UCSD-AML1 (cell line): ENCODE measurements around the gene XRCC4.
"Not testable (repeated sequence)": the region's sequence is repeated elsewhere in the genome, so short reads cannot be mapped to it uniquely, and the experiment has no call there.

Source experiments
- DNase-seq: peaks from one replicate; lab custom pipeline; 2025; ENCODE audit not compliant: unreplicated experiment; lab: John Stamatoyannopoulos, UW

XRCC4 gene

GRCh38 chr5:83340511-83340918, 263.2 kb downstream of the XRCC4 start:
- no peak for DNase-seq

GRCh38 chr5:83341815-83342334, 264.5 kb downstream of the XRCC4 start:
- no peak for DNase-seq

DNA sequence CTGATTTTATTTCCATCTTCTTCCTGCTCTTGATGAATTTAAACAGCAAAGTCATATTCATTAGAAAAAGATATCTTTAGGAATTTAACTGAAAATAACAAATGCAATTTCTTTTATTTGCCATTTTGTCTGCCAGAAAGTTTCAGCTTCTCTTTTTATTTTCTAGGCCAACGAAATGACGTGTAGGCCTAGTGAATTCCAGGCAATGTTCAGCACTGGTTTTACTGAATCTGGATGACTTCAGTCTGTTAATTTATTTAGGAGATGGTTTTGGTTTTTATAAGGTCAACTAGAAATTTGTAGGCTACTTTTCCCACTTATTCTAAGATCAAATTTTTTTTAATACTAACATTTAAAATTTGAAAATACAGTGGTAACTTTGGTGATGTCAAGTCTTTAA, 265.1 kb downstream of the XRCC4 start:
- DNase-seq: no peak

- no peak for DNase-seq
Measured at GRCh38 chr5:83343299-83343698, 266.0 kb downstream of the XRCC4 start.

DNA sequence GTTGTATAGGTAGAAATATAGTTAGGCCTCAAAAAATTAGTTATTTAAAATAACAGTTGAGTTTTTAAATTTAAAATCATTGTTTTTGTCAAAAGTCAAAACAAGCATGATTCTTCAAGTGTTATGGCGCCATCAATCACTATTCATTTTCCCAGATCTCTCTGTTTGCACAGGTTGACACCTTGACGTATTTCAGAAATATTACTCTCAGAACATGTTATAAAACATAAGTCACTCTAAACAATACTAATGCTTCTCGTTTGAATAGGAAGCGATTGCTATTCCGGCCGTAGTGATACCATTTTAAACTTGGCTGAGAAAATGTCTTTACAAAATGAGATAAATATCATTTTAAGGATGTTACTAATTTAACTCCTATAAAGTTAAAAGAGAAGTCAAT, 268.1 kb downstream of the XRCC4 start:
- DNase-seq: no peak

- no peak for DNase-seq
Measured at GRCh38 chr5:83348281-83348780, 271.0 kb downstream of the XRCC4 start.

DNA sequence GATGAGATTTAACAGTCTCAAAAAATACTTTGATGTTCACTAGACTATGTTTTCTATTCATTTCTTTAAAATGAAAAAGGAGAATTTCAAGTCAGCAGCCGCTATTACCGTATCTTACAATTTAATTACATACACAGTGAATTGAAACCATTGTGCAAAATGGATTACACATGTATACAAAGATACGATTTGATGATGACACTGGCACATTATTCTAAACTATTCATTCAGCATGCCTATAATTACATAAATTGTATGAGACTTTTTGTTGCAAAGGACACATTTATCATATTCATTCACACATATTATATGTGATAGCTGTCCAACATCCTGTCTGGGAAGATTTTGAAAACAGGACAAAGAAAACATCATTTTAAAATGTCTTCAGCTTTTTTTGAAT, 275.9 kb downstream of the XRCC4 start:
- no peak for DNase-seq

DNA sequence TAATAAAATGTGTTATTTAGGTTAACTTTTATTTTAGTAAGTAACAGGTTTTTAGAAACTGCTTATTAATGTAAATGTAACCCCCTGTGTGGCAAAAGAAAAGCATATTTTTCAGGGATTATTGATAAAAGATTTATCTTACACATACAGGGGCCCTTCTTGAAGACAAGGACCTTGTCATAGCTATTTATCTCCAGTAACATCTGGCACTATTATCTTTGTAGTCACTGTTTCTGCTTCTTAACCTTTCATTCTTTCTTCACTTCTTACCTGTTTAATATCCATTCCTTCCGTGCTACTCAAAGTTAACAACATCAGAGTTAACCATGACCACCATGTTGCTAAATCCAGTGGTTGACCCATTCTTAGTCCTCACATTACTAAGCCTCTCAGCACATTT, 276.4 kb downstream of the XRCC4 start:
- DNase-seq: no peak

DNA sequence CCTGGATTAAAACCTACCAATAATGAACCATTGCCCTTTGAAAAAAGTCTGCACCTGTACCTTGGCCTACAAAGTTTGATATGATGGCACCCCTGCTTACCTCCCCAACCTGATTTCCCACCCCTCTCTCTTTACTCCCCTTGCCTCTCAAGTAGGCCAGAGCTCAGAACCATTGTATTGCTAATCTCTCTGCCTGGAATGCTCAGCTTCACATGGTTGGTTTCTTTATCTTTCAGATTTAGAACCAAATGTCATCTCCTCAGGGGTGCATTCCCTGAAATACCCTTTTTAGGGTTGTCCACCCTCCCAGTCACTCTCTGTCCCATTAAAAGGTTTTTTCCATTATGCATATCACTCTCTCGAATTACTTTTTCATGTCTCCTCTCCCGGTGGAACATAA, 277.6 kb downstream of the XRCC4 start:
- DNase-seq: no peak

GRCh38 chr5:83355482-83356014, 278.2 kb downstream of the XRCC4 start:
- not testable (repeated sequence) for DNase-seq

GRCh38 chr5:83357621-83358231, 280.4 kb downstream of the XRCC4 start:
- no peak for DNase-seq

DNA sequence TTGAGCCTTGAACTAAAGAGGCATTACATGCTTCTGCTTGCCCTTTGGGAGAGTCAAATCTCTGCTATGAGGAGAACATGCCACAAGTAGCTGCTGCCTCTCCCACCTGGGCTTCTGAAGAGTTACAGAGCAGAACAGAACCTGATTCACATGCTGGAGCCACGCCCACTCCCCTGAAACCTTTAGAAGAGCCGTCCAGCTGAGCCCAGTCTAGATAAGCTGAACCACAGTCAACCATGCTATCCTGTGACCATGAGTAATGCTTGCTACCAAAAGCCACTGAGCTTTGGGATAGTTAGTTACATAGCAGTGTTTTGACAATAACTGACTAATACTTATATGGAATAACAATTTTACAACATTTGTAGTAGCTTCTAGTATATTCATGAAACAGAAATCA, 283.2 kb downstream of the XRCC4 start:
- no peak for DNase-seq

DNA sequence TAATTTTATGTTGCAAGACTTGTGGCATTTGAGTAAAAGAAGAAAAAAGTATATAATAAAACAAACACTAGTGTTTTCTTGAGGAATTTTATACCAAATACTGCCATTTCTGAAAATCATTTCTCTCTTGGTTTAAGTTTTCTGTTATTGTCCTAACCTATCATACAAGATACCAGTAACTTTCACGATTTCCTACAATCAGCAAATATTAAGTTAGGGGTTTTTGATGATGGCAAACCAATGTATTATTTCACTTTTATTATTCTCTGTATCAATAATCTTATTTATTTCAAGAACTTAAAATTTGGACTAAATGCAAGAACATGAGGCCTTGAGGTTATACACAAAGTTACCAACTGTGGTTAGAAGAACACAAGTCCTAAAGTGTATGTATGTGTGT, 285.2 kb downstream of the XRCC4 start:
- DNase-seq: no peak

- no peak for DNase-seq
Measured at GRCh38 chr5:83363111-83363885, 286.0 kb downstream of the XRCC4 start.

DNA sequence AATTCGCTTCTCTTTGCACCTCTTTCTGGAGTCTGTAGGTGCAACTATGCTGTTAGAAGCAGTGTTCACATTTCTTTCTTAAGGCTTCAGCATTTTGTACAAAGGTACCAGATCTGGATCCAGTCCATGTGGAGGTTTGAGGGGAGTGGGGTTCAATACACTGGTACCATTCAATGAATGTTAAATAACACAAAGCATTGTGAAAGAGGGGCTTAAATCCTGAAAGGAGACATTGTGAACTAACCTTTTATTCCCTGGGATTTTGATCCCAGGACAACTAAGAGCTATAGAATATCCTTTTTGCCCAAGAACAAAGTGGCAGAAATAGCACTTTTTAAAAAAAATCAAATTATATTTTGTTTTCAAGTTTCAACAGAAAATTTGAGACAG, 286.5 kb downstream of the XRCC4 start:
- no peak for DNase-seq

DNA sequence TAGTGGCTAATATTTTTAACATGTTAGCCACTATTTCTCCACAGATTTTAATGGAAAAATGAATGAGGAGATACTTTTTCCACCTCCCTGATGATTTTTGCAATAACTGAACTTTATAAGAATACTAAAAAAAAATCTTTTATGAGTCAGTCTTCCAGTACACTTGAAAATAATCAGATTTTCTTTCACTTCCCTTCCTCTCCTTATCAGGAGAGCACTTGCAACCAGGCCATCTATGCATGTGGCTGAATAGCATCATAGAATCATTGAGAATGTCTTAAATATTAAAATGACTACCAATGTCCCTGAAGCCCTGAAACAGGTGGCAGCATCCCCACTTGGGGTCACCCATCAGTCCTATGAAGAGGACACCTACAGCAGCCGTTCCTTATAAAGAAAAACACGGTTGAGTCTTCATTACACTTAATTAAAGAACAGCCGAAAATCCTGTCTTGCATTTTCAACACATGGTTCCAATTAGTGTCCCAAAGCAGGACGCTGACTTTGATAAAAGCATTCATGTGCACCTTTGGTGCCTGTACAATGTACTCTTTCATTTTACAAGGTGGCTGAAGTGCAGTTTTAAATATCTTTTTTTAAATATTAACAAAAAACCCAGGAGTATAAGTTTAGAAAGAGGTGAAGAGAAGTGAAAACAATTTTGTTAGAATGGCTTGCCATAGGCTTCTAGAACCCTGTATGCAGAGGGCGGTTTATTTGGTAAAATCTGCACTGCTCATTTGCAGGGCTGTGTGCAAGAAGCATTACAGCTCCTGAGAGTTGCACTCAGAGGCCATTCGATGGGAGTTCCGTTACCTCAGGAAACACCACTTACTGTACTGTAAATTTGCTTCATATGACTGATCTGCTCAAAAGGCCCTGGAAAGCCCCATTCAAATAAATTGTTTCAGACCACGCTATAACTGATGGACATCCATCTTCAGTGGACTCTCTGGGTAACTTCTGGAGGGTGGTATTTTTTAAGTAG, 287.3 kb downstream of the XRCC4 start:
- DNase-seq: no peak

DNA sequence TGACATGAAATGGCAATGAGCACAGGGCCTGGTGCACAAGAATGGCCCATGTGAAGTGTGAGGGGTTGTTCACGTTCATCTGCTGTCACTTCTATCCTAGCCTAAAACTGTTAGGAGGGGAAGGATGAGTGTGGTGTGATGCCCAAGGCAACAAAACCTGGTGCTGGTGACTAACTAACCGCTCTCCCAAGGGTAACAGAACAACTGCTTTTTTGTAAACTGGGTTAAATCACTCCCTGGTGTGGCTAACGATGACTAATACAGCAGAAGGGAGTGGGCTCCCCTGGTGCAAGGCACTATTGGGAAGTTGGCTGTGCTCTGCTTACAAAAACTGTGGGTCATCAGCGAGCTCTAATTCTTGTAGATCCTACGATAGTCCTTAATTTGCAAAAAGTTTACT, 291.0 kb downstream of the XRCC4 start:
- no peak for DNase-seq

DNA sequence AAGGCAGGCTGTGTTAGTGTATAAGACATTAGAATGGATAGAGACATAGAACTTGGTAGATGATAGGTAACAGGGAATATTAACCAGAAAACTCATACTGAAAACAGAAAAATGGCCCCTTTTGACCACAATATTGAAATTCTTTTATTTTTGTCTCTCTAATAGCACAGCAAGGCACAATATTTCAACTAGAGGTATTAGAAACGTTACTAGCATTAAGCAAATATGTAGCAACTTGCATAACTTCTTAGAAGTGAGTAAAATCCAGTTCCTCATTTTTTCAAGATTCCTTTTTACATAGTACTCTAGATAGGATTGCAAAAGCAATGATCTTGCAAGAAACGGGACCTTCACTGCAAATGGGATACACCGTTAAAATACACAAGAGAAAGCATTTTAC, 291.5 kb downstream of the XRCC4 start:
- no peak for DNase-seq

DNA sequence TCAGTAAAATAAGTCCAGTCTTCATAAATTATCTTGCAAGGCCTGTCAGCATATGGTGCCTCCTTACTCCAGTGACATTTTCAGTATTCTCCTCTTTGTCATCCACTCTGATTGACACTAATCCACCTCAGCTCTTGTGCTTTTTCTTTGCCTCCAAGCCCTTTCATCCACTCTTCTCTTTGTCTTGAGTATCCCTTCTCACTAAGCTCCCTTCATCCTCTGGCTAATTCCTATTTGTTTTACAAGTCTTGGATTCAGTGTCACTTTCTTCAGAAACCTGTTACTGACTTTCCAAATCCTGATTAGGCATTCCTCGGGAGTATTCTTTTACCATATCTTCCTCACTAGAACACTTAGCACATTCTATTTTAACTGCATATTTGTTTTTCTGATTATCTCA, 293.6 kb downstream of the XRCC4 start:
- no peak for DNase-seq

GRCh38 chr5:83371726-83372125, 294.4 kb downstream of the XRCC4 start:
- no peak for DNase-seq

DNA sequence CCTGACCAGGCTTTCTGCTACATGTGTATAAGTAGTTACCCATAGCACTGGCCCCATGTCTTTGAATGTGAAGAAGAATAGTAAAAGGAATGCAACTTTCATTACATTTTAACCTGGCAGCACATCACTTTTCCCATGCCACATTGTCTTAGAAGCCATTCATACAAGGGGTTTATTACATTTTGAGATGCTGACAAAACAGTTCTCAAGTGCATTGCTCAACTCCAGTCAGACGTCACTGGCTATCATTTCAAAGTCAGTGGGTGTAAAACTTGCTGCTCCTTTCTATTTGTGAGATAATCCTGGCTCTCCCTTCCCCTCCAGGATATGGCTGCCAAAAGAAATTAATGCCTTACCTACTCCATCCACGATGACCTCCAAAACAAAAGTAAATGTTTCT, 297.2 kb downstream of the XRCC4 start:
- DNase-seq: no peak
